Stimulated activated CD4-positive, alpha-beta T cell treated with anti-CD3 and anti-CD28 coated beads, TNF-alpha, amount 100 ng/mL, for 48 hours (primary cell): ENCODE data around the gene BAIAP2L2.
"Not testable (repeated sequence)": the region's sequence is repeated elsewhere in the genome, so short reads cannot be mapped to it uniquely, and the experiment has no call there.

Experiments used
- DNase-seq, 3 donors: peaks; one replicate each; pipeline ENCODE4 v3.0.0-alpha.2; 2020; ENCODE audit warnings: low read depth in 3 of 3

The BAIAP2L2 gene, protein sequence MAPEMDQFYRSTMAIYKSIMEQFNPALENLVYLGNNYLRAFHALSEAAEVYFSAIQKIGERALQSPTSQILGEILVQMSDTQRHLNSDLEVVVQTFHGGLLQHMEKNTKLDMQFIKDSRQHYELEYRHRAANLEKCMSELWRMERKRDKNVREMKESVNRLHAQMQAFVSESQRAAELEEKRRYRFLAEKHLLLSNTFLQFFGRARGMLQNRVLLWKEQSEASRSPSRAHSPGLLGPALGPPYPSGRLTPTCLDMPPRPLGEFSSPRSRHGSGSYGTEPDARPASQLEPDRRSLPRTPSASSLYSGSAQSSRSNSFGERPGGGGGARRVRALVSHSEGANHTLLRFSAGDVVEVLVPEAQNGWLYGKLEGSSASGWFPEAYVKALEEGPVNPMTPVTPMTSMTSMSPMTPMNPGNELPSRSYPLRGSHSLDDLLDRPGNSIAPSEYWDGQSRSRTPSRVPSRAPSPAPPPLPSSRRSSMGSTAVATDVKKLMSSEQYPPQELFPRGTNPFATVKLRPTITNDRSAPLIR

DNA sequence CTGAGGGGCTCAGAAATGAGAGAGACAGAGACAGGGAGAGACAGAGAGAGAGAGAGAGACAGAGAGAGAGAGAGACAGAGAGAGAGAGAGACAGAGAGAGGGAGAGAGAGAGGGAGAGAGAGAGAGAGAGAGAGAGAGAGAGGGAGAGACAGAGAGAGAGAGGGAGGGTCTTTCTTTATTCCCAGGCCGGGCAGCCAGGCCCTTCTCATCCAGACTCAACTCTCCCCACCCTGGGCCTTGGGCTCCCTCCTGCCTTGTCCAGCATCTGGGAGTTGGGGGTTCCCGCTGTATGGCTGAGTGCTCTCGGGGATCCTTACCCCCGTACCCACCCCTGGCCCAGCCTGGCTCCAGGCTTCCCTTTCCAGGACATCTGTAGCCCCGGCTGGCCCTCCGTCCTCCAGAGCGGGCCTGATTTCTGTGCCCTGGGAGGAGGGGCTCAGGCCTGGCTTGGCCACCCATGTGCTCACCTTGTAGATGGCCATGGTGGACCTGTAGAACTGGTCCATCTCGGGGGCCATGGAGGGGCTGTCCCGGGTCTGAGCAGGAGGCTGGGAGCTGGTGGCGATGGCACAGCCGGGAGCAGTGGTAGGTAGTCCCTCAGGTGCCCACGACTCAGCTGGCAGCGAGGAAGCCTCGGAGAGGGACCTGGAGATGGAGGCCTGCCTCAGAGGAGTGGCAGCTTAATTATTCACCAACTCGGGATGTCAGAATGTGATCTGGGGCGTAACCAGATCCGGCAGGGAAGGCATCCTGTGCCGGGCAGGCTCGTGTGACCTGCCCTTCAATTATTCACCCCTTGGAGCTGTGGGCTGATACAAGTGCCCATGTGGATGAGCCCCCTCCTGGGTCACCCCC is at the start of gene BAIAP2L2:
TSS of gene BAIAP2L2 (minus strand) at position 677 of the 855 bp plus-strand sequence. CDS start at position 518, 159 bp downstream.
- no peak for DNase-seq

DNA sequence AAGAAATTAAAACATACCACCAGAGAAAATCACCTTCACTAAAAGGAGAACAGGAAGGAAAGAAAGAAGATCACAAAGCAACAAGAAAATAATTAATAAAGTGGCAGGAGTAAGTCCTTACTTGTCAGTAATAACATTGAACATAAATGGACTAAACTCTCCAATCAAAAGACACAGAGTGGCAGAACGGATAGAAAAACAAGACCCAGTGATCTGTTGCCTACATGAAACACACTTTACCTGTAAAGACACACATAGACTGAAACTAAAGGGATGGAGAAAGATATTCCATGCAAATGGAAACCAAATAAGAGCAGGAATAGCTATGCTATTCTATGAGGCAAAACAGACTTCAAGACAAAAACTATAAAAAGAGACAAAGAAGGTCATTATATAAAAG is 45.2 kb upstream of the BAIAP2L2 start:
- DNase-seq: no peak

DNA sequence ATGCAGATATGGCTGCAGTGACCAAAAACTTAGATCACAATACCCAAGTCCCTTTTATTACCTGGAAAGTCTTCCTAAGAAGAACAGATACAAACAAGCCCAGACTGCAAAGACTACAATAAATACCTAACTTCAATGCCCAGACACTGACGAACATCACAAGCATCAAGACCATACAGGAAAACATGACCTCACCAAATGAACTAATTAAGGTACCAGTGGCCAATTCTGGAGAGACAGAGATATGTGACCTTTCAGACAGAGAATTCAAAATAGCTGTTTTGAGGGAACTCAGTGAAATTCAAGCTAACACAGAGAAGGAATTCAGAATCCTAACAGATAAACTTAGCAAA is 44.1 kb upstream of the BAIAP2L2 start:
- not testable (repeated sequence) for DNase-seq

DNA sequence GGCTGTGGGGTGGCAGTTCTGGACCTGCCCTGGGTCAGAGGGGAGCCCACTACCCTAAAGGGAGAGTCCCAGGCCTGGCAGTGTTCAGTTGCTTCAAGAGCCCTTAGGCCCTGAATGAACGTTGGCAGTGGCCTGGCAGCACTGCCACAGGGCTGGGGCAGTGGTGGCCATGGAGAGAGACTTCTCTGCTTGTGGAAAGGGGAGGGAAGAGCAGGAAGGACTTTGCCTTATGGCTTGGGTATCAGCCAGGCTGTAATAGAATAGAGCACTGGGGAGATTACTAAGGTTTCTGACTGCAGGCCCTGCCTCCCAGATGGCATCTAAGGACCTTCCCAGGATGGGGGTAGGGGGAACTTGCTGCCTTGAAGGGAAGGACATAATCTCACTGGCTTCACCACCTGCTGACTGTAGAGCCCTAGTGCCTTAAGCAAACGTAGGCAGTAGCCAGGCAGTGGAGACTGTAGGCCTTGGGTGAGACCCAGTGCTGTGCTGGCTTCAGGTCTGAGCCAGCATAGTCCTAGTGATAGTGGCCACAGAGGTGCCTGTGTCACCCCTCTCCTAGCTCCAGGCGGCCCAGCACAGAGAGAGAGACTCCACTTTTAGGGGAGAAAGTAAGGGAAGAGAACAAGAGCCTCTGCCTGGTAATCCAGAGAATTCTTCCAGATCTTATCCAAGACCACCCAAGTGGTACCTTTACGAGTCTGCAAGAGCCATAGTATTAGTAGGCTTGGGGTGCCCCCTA is 43.5 kb upstream of the BAIAP2L2 start:
- DNase-seq: no peak

DNA sequence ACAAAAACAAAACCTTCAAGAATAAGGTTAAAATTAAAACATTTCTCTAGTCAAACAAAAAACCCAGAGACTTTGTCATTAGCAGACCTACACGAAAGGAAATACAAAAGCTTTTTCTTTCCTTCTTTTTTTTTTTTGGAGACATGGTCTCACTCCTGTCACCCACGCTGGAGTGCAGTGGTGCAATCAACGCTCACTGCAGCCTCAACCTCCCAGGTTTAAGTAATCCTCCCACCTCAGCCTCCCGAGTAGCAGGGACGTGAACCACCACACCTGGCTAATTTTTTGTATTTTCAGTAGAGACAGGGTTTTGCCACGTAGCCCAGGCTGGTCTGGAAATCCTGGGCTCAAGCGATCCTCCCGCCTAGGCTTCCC is 40.6 kb upstream of the BAIAP2L2 start:
- no peak for DNase-seq

DNA sequence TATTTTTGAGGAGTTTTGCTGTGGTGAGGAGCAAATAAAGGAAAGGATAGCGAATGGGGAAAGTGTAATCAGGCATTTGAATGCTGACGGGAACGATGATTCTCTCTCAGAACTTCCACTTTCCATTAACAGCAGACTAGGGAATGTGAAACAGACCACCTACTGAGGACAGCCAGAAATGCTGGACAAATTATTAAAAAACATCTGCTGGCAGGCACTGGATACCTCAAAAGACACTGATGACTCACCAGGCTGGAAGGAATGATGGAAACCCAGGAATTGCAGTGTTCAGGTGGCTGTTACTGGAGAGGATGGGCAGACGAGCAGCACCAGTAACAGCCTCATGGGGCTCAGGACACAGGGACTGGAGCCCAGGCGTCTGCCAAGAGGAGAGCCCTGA is 37.8 kb upstream of the BAIAP2L2 start:
- no peak for DNase-seq

DNA sequence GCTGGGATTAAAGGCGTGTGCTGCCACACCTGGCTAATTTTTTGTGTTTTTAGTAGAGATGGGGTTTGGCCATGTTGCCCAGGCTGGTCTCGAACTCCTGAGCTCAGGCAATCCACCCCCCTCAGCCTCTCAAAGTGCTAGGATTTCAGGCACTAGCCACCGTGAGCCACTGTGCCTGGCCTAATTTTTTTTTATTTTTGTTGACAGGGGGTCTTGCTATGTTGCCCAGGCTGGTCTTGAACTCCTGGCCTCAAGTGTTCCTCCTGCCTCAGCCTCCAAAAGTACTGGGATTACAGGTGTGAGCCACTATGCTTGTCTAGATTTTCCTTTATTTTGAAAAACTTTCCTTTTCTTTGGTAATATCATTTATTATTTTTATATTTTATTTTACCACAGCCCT is 35.7 kb upstream of the BAIAP2L2 start:
- not testable (repeated sequence) for DNase-seq

DNA sequence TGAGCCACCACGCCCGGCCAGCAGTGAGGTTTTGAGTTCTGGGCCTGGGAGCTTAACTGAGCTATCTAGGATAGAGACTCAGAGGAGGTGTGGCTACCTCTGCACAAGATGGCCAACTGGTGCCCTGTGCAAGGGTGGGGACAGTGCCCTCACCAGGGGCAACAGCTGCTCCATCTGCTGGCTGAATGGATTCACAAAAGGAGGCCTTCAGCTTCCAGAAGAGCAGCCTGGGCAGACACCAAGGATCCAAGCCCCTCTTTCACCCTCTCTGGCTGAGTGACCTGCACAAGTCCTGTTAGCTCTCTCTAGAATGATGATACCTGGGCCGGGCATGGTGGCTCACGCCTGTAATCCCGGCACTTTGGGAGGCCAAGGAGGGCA is 33.5 kb upstream of the BAIAP2L2 start:
- DNase-seq: no peak

DNA sequence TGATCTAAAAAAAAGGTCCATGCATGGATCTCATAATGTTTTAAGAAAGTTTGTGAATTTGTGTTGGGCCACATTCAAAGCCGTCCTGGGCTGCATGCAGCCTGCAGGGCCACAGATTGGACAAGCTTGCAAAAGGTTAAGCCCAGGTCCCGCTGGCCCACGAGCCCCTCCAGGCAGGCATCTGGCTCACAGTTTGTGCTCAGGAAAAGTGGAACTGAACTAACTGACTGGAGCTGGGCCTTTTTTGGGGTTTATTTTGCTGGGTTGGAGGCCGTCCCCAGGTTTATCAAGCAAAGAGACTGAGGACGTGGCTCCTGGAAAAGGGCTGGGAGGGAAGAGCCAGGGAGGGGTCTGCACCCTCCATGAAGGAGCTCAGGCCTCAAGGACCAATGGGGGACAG is 32.1 kb upstream of the BAIAP2L2 start:
- DNase-seq: no peak

DNA sequence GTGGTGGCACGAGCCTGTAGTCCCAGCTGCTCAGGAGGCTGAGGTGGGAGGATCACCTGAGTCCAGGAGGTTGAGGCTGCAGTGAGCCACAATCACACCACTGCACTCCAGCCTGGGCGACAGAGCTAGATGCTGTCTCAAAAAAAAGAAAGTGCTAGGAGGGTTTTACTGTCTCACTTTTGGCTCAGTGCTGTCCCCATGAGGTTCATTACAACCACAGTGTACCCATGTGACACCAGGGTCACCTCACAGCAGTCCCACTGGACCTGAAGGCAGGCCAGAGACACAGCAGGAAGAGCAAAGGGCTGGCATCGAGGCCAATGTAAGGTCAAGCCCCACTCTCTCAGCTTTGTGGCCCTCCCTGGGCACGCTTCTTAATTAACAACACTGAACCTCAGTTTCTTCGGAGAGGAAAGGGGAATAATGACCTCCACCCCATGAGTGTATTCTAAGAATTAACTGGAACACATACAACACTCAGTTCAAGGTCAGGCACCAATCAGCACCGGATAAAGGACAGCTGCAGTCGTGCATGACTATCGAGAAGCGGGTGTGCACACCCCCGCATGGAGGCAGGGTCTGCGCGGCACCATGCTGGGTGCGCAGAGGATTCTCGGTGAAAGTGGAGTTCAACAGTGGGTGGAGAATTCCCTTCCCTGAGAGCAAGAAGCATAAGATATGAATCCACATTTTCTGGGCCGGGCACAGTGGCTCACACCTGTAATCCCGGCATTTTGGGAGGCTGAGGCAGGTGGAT is 30.9 kb upstream of the BAIAP2L2 start:
- no peak for DNase-seq

DNA sequence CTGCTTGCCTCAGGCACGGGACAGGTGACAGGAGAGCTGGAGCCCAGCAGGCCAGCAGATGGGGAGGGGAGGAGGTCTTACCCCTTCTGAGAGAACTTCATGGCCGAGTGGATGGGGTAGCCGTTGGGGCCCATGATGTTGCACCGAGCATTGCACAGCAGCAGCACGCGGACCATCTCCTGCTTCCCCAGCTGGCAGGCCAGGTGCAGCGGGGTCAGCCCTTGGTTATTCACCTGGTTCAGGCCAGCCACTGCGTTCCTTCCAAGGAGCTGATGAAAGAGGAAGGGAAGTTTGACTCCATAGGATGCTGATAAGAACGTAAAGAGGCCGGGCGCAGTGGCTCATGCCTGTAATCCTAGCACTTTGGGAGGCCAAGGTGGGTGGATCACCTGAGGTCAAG is 29.4 kb upstream of the BAIAP2L2 start:
- DNase-seq: no peak

DNA sequence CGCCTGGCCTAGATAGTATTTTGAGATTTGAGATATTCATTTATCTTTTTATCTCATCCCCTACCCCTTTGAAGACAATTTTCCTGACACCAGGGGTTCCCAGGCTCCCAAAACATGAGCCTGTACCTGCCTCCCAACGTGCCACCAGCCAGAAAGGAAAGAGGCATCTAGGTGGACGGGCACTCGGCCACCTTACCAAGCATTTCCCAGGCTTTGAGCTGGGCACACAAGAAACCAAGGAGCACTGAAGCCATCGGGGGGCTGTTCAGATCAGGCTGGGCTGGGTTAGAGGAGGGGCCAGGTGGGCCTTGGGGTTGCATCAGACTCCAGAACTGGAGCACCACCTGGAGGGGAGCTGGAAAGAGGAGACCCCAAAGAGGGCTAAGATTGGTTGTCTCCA is 28.5 kb upstream of the BAIAP2L2 start:
- DNase-seq: no peak

DNA sequence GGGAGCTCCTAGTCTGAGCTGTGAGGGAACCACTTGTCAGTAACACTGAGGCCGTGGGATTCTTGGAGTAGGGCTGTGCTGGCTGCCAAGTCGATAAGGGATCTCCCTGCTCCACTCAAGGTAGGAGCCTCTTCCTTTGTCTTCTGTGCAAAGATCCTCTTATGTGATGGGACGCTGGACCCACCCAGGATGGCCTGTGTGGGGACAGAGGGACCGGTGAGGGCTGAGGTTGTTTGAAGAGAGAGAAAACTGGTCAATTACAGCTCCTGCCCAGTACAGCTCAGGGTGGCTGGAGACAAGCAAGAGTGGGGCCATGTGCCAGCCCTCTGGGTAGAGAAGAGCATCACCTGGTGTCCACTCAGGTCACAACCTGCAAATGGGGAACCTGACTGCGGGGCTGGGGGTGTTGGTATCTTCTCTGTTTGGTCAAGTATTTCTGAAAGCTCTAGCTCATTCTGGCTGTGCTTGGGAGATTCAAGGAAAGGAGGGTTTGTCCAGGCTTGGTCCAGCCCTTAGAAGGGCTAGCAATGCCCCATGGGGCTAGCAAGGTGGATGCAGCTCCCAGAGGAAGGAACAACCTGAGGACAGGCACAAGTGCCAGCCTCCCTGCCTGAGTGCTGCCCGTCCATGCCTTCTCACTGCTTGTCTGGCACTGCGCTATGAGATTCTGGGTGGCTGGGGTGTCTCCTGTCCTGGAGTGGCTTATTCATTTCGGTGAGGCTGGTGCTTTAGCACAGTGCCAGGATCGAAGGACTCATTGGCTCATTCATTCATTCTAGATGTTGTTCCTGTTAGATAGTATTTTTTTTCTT is 27.6 kb upstream of the BAIAP2L2 start:
- DNase-seq: no peak

DNA sequence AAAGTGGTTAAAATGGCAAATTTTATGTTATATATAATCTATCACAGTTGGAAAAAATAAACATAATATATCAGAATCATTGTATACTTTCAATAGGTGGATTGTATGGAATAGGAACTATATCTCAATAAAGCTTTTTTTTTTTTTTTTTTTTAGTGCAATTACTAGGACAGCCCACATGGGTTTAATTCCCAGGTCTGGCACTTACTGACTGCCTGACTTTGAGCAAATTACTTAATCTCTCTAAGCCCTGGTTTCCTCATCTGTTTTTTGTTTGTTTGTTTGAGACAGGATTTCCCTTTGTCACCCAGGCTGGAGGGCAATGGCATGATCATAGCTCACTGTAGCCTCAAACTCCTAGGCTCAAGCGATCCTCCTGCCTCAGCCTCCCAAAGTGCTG is 26.1 kb upstream of the BAIAP2L2 start:
- DNase-seq: no peak

DNA sequence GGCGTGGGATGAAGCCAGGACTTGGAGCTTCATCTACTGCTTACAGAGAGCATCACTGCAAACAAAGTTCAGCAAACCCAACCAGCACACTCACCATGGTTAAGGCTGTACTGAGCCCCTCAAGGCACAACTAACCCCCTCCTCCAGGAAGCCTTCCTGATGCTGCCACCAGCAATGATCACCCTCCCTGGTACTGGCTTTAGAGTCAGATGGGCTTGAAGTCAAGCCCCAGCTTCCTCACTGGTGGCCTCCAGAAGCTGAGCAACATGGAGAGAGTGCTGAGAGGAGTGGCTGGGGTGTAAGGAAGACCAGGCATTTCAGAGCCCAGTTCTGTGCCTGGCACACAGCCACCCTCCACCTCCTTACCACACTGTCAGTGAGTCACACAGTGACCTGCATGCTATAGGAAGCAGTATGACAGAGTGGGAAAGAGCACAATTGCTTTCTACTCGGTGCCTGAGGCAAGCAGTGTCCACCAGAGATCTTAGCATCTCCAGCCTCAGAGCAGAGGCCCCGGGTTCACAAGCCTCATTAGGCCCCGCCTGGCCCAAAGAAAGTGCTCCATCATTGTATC is 24.7 kb upstream of the BAIAP2L2 start:
- DNase-seq: no peak

DNA sequence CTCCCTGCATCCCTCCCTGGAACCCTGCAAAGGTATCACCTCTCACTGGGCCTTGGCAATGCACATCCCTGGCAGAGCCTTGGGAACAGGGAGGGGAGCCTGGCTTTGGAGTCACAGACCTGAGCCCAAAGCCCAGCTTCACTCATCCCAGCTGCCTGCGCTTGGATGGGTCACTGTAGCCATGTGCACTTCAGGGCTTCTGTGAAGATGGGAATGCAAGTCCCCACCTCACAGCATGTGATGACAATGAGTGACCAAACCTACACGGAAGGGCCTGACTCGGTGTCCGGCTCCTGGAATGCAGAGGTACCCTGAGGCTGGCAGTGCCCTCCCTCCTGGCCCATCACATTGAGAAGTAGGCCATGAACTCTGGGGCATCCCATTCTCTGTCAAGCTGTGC is 22.8 kb upstream of the BAIAP2L2 start:
- DNase-seq: no peak

DNA sequence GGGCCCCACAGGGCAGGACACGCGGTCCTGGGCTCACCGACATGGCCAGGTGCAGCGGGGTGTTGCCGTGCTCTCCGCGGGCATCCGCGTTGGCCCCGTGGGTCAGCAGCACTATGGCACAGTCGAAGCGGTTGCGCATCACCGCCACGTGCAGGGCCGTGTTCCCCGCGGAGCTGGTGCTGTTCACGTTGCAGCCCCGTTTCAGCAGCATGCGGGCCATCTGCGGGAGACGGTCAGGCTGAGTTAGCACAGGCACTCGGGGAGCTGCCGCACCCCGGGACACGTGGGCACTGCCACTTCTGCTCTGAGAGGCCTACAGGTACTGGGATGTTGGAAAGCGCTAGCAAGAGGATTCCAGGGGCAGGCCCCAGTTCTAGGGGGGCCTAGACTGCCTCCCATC is 22.3 kb upstream of the BAIAP2L2 start:
- DNase-seq: no peak

DNA sequence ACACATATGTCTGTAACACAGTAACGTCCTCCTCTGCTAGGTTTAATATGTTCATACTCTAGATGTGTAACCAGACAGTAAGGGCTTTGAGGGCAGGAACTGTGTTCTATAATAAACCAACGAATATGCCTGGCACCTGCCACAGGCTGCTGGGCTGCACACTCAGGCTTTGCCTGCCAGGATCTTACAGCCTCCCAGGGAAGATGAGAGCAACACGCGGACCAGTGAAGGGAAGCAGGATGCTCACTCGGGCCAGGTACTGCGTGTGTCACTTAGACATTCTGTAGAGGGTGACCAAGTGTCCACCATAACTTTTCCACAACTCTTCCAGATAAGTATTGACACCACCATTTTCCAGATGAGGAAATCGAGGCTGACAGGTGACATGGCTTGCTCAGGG is 21.7 kb upstream of the BAIAP2L2 start:
- DNase-seq: no peak

DNA sequence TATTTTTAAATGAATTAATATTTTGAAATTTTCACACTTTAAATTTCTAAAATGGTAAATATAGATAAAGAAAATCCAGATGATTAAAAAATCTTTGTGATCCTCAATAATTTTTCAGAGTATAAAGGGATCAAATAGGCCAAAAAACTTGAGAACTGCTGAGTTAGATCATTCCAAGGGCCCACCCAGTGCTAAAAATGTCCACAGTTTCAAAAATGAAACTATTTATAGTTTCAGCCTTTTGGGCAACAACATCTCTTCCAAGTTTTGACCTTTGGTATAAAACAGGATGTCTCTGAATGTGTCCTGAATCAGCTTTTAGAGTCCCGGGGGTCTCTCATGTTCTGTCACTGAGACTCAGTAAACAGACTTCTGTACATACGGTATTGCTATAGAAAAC is 20.9 kb upstream of the BAIAP2L2 start:
- DNase-seq: no peak

DNA sequence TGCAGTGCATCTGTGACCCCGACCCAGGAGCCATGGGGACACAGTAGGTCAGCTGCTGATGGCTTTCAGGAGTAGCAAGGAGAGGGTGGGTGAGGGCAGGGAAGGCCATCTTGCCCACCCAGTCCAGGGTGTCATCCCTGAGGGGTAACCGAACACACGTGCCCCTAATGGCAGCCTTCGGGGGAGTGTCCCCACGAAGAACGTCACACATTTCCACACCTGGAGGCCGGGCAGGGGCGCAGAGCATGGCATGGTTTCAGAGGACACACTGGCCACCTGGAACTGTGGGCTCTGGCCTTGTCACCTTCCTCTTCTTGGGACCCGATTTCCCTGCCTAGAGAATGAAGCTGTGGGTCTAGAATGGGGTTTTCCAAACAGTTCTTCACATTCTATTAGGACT is 19.4 kb upstream of the BAIAP2L2 start:
- no peak for DNase-seq
